Measurements from ENCODE around the gene CELSR1.
A peak's percentile ranks its signal among the peaks of the same experiment; 100 is the strongest.

Gene CELSR1

GRCh38 chr22:46379066-46379930 lies 158.1 kb downstream of the CELSR1 start:
- no peak for DNase-seq (ENCODE audit: low read depth in 2 of 2)

DNA sequence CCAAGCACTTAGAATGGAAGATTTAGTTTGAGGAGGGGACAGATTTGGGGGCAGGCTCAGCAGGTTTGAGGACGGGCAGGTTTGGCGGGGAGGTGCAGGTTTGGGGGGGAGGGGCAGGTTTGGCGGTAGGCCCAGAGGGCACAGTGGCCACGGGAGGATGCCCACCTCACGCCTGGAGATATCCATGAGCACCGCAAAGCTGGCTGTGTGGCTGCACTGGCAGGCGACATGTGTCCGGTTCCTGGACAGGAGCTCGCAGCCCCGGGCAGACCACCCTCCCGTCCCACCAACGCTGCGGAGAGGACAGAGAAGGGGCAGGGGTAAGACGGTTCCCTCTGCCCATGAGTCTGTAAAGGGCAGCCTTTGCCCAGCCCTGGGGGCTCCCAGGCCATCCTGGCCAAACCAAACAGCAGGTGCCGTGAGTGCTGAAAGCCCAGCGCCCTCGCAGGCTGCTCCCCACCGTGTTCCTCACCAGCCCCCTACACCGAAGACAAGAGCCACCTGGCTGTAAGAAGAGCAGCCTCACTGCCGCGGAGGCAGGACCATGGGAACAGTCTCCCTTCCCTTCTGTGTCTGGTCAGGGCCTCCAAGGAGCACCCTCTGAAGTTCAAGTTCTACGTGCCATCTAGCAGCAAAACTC lies 158.9 kb downstream of the CELSR1 start:
- no peak for DNase-seq (ENCODE audit: low read depth in 2 of 2)

- no peak for DNase-seq (ENCODE audit: low read depth in 2 of 2)
Observed at GRCh38 chr22:46377525-46378425, 159.6 kb downstream of the CELSR1 start.

GRCh38 chr22:46376908-46377524 lies 160.4 kb downstream of the CELSR1 start:
- DNase-seq (ENCODE audit: low read depth in 2 of 2) = no peak

- DNase-seq (ENCODE audit: low read depth in 2 of 2) = no peak
Observed at GRCh38 chr22:46376111-46376510, 161.3 kb downstream of the CELSR1 start.

GRCh38 chr22:46374663-46375474 lies 162.6 kb downstream of the CELSR1 start:
- DNase-seq (ENCODE audit: low read depth in 2 of 2) = no peak

DNA sequence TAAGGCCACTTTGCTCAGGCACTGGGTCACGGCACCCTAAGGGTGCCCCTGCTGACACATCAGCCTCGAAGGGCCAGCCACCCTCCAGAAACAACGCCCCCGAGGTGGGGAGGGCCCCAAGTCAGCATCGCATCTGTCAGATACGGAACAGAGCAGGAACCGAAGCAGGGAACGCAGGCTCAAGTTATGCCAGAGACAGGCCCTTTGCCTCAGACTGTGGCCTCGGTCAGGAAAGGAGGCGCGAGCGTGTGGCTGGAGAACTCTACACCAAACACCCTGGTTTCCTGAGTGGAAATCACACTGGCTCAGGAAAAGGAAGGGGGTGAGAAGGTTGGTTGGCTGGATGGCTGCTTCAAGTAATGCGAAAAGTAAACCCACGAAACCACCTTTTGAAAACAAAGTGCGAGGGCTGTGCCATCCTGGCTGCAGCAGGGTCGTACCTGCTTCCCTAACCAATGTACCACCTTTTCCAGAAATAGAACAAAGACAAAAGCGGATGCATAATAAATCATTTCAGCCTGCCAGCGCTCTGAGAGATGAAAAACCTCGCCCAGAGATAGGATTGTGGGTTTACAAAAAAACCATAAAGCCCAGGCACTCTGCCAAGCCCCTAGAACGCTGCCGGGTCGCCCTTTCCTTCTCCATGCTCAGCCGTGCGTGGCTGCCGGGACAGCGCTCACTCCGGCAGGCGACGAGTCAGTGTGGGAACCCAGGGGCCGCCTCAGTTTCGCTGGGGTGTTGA lies 163.3 kb downstream of the CELSR1 start:
- no peak for DNase-seq (ENCODE audit: low read depth in 2 of 2)

- DNase-seq (ENCODE audit: low read depth in 2 of 2) = no peak
Observed at GRCh38 chr22:46373159-46373558, 164.3 kb downstream of the CELSR1 start.

GRCh38 chr22:46372686-46373085 lies 164.7 kb downstream of the CELSR1 start:
- DNase-seq (ENCODE audit: low read depth in 2 of 2) = no peak

GRCh38 chr22:46371623-46372226 lies 165.7 kb downstream of the CELSR1 start:
- DNase-seq (ENCODE audit: low read depth in 2 of 2) = no peak

GRCh38 chr22:46370584-46371291 lies 166.7 kb downstream of the CELSR1 start:
- DNase-seq (ENCODE audit: low read depth in 2 of 2) = no peak

DNA sequence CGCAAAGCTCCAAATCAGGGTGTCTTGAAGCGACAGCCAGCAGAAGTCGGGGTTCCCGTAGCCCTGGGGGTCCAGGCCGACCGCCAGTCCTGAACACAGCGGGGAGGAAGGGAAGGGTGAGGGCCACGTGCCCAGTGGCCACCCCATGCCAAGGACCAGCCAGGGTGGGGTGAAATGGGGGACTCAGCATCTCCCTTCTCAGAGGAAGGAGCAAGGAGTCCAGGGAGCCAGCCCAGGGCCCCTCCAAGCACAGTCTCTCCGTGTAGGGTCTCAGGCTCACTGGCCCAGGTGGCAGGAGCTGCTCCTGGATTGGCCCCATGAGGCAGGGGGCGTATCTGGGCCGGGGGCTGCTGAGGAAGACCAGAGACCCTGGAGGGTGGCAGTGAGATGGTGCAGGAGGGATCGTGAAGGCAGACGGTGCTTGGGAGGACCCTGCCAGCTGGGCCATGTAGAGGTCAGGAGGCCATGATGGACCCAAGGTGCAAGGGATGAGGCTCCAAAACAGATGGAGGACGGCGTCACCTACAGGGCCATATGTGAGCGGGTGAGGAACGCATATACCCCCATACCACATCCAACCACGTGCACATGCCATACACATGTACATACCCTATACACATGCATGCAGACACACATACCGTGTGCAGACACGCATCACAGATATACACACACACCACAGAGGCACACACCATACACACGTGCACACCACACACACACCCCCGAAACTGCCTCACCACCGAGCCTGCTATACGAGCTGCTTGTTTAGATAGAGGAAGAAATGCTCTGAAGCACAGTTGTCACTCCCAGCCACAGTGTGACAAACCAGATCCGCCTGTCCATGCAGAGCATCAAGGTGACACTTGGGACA lies 167.5 kb downstream of the CELSR1 start:
- DNase-seq (ENCODE audit: low read depth in 2 of 2) = no peak

- DNase-seq (ENCODE audit: low read depth in 2 of 2) = no peak
Observed at GRCh38 chr22:46368871-46369715, 168.3 kb downstream of the CELSR1 start.

- no peak for DNase-seq (ENCODE audit: low read depth in 2 of 2)
Observed at GRCh38 chr22:46368422-46368821, 169.0 kb downstream of the CELSR1 start.

DNA sequence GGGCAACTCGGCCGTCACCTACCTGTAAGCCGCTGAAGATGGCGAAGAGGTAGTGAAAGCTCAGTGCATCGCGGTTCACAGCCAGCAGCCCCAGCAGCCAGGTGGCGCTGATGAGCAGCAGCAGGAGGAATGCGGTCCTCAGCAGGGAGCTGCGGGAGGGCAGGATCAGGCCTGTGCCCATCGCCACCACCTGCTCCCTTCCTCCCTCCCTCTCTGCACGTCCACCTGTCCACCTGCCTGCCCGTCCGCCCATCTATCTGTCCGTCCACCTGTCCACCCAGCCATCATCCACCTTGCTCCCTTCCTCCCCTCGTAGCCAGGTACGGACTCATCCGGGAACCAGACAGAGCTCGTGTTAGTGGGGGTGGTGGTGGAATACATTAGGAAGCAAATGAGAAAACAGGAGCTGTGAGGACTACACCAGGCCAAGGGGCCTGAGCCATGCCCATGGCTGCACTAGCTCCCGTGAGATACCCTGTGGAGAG lies 169.7 kb downstream of the CELSR1 start:
- DNase-seq (ENCODE audit: low read depth in 2 of 2) = peak; percentile 57 to 69

- no peak for DNase-seq (ENCODE audit: low read depth in 2 of 2)
Observed at GRCh38 chr22:46366801-46367706, 170.4 kb downstream of the CELSR1 start.

All from activated CD4-positive, alpha-beta T cell treated with anti-CD3 and anti-CD28 coated beads for 24 hours (primary cell).